GM21825 (cell line): Measurements from ENCODE around the gene GID8.

Experiments used
- ATAC-seq: cut with Tn5 transposase; IDR thresholded peaks from one replicate; pipeline ENCODE4 v1.9.1; 2021; ENCODE audit warnings: mild to moderate bottlenecking, moderate library complexity; ENCODE audit not compliant: unreplicated experiment

The GID8 gene

DNA sequence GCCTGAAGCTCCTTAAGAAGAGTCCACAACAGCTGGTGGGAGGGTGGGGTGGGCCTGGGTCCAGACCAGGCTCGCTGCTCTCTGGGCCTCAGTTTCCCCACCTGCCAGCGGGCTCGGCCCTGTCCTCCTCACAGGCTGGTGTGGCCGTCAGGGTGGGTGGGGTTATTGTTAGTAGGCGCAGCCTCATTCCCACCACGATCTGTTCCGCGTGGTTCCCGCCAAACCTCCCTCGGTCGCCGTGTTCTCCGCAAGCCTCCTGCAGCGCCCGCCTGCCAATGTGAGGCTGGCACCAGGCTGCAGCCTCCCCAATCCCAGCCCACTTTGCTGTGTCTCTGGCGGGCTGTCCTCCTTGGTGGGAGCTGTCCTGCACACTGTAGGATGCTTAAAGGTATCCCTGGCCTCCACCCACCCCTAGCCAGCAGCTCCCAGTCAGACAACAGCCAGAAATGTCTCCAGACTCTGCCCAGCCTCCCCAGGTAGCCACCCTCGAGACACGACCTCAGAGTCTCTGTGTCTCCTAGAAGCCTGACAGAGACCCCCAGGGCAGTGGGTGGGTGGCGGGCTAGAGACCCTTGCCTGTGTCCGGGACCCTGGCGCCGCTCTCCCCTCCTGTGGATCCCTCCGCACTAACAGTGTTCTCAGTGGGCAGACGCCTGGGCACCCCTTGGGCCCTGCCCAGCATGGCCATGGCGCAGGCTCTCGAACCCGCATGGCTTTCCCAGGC is 29.8 kb downstream of the GID8 start:
- no peak for ATAC-seq

DNA sequence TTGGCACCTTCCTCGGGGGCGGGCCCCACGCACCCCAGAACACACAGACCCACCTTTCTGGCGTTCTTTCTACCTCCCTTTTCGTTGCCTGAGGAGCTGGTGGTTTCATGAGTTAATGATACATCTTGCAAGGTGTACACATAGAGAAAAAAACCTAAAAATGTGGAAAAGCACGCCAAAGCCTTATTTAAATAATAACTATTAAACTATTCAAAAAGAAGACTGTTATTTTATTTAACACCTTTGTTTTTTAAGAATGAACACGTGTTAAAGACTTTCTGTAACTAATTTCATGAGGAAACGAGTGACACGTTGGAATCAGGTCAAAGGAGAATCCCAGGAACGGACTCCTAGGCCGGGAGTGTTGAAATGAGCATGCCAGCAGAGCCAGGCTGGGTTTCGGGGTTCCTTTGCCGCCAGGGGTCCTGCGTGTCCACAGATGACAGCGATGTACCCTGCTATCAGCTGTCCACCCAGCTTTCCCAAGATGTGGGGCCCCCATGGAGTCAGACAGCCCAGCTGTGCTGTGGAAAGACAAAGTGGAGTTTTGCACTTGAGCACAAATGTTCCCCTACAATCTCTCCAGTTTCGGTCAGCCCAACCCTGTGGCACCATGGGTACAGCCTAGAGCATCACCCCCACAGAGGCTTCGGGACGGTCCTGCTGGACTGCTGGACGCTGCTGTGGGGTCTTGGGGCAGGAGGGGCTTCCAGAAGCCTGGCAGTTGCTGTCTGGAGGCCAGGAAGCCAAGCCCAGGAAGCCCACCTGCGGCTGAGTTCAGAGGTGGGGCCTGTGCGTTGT is 30.6 kb downstream of the GID8 start:
- ATAC-seq = no peak

GRCh38 chr20:62969179-62969760 is 31.3 kb downstream of the GID8 start:
- no peak for ATAC-seq

DNA sequence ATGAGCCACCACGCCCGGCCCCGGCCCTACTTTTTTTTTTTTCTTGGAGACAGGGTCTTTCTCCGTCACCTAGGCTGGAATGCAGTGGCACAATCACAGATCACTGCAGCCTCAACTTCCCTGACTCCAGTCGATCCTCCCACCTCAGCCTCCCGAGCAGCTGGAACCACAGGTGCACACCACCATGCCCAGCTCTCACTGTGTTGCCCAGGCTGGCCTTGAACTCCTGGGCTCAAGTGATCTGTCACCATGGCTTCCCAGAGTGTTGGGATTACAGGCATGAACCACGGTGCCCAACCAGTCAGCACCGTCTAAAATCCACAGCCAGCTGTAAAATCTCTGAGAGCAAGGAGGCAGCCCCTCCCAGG is 32.0 kb downstream of the GID8 start:
- ATAC-seq = no peak

GRCh38 chr20:62970307-62971210 is 32.6 kb downstream of the GID8 start:
- ATAC-seq = no peak

DNA sequence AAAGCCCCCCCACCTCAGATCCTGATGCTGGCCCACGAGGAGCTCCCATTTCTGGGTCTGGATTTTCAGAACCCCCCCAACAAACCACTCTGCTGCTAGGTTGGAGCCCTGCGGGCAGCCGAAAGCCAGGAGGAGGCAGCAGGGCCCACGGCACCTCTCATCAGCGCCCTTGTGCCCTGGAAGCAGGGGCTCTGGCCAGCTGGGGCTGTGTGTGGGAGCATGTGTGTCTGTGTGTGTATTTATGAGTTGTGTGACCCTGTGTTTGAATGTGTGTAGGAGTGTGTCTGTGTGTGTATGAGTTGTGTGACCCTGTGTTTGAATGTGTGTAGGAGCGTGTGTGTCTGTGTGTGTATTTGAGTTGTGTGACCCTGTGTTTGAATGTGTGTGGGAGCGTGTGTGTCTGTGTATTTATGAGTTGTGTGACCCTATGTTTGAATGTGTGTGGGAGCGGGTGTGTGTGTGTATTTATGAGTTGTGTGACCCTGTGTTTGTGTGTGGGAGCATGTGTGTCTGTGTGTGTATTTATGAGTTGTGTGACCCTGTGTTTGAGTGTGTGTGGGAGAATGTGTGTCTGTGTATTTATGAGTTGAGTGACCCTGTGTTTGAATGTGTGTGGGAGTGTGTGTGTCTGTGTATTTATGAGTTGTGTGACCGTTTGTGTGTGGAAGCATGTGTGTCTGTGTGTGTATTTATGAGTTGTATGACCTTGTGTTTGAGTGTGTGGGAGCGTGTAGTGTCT is 33.4 kb downstream of the GID8 start:
- no peak for ATAC-seq

DNA sequence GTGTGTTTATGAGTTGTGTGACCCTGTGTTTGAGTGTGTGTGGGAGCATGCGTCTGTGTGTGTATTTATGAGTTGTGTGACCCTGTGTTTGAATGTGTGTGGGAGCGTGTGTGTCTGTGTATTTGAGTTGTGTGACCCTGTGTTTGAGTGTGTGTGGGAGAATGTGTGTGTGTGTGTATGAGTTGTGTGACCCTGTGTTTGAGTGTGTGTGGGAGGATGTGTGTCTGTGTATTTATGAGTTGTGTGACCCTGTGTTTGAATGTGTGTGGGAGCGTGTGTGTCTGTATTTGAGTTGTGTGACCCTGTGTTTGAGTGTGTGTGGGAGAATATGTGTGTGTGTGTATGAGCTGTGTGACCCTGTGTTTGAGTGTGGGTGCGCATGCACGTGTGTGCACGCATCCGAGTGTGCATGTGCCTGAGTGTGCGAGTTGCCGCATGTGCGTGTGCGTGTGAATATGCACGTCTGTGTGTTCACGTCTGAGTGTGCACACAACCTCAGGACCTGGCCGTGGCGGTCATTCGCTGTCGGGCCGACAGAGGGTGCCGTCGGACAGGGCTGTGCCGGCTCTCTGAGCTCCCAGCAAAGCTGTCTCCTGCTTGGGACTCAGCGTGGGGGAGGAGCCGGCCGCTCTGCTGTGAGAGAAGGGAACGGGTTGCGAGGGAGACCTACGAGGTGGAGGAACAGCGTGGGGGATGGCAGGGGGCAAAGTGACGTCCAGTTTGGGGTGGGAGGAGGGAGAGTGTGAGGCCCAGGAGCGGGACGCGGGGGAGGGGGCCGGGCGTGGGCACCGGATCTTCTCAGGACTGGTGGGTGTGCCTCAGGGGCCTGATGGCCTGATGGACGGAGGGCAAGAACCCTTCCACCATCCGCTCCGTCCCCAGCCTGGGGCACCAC is 34.2 kb downstream of the GID8 start:
- ATAC-seq = peak; percentile 71

GRCh38 chr20:62972845-62973745 is 35.1 kb downstream of the GID8 start:
- ATAC-seq = no peak

DNA sequence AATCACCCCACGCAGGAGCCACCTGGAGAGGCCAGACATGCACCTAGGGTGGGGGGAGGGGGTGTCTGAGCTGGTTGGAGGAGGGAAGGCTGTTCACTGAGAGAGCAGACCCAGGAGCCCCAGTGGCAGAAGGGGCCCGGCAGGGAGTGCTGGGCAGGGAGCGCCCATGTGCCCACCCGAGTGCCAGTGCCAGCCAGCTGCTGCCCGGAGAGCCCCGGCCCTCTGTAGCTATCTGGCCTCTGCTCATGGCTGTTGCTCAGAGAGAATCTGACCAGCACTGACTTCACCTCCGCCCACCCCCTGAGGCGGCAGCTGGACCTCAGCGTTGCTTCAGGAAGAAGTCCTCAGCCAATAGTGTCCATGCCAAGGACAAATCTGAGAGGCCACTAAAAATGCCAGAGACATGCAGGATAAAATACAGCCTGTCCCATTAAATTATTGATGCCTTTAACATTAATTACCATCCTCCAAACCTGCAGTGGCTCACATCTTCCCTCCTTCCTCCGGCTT is 37.4 kb downstream of the GID8 start:
- ATAC-seq = no peak

DNA sequence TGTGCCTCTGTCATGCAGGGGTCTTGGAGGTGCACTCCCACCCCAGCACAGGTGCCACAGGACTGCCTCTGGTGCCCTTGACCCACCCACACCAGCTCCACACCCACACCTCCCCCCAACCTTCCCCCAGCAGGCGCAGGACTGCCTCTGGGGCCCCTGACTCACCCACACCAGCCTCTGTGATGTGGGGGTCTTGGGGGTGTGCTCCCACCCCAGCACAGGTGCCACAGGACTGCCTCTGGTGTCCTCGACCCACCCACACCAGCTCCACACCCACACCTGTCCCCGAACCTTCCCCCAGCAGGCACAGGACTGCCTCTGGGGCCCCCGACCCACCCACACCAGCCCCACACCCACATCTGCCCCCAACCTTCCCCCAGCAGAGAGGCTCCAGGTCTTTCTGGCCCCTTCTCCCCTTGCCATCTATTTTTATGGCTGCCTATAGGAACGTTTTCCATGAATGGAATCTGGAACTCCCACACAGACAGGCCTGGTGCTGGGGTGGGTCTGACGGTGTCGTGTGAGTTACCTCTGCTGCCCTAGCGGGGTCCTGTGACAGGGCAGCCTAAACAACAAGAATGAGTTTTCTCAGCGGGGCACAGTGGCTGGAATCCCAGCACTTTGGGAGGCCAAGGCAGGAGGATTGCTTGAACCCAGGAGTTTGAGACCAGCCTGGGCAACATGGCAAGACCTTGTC is 38.0 kb downstream of the GID8 start:
- ATAC-seq = no peak

DNA sequence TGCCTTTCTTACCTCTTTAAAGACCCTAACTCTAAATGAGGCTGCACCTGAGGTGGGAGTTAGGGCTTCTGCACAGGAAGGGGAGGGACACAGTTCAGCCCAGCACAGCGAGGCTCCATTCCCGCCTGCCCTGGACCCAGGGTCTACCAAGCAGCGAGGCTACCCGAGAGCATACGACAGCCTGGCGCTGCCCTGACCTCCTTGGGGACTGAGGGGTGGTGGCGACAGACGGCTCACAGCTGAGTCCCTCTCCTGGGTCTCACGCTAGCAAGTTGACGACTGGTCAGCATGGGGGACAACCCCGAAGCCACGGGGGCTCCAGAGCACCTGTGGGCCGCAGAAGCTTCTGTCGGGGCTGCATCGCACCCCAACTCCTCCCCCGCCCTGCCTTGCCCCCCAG is 38.9 kb downstream of the GID8 start:
- no peak for ATAC-seq

DNA sequence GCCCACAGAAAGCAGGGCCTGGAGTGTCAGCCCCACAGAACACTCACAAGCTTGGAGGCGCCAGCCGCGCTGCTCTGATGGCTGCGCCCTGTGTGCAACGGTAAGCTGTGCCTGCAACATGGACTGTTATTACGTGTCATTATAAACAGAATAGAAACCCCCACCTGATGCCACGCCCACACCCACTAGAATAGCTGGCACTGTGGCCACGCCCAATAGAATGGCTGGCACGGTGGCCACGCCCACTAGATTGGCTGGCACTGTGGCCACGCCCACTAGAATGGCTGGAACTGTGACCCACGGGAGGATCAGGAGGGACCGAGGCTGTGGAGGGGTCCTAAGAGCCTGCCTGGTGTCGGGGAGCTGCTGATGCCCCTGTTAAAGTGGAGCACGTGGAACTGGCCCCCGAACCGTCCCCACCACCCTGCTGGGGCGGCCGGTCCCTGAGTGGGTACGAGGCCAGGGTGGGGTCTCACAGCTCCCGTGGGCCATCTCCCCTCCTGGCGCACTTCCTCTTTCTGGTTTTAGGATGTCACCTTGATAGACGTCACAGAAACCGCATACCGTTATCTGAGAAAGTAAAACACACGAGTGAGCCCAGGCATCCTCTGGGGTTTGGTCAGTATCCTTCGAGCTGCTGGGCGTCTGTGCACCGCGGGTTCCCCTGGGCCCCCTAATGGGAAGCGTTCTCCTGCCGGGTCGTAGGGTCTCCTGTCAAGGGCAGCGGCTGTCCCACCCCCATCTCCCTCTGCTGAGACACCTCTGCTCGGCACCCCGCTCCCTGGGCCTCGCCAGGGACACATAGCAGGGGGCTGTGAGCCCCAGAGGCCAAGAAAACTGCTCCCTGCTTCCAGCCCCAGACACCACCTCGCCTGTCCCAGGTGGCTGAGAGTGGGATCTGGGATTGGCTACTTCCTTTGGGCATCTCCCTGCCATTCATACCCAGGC is 39.9 kb downstream of the GID8 start:
- ATAC-seq = peak; percentile 48

DNA sequence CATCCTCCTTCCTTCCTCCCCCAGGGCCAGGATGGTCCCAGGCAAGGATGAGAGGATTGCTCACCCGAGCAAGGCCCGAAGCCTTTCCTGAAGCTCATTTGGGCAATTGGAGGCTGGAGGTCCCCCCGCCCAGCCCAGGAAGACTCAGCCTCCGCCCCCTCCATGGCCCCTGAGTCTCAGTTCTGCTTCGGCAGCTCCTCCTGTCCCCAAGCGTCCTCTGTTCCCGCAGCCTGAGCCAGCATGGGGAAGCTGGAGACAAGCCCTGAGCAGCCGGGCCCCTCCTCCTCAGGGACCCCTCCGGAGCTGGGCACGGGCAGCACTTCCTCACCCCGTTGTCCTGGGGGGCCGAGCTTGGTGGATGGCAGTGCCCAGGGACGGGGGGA is 40.6 kb downstream of the GID8 start:
- no peak for ATAC-seq

DNA sequence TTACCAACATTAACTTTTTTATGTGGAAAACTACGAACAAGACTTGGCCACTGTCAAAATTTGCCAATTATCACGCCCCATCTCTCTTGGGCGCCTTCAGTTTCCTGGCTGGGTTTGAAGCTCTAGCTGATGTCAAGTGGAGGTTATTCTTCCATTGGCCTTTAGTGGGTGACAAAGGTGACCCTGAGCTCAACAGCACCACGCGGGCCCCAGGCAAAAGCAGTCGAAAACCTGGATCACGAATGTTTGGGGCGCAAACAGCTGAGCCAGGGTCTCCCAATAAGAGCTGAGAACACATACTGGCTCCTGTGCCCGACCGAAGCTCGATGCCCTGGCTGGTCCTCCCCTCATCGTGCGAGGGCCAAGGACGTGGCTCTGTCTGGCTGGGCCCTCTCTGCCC is 41.4 kb downstream of the GID8 start:
- ATAC-seq = no peak

DNA sequence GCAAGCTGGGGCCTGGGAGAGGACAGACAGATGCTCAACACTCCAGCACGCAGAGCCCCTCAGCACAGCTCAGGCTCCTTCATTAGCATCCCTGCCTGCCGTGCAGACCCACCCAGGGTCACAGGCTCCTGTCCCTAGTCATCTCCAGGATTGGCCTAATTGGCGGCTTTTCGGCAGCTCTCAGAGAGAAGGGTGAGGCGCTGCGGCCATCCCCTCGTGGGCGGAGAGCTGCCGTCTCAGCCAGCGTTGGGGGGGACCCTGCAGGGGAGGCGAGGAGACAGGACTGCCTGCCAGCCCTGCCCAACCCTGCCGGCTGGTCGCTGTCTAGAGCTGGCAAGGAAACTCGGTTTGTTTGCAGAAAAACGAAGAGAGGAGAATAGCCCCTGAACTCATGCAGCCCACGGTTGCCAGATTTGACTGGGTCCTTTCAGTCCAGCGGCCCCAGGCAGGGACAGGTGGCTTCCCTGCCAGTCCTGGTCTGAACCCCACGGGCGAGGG is 42.0 kb downstream of the GID8 start:
- ATAC-seq = no peak

DNA sequence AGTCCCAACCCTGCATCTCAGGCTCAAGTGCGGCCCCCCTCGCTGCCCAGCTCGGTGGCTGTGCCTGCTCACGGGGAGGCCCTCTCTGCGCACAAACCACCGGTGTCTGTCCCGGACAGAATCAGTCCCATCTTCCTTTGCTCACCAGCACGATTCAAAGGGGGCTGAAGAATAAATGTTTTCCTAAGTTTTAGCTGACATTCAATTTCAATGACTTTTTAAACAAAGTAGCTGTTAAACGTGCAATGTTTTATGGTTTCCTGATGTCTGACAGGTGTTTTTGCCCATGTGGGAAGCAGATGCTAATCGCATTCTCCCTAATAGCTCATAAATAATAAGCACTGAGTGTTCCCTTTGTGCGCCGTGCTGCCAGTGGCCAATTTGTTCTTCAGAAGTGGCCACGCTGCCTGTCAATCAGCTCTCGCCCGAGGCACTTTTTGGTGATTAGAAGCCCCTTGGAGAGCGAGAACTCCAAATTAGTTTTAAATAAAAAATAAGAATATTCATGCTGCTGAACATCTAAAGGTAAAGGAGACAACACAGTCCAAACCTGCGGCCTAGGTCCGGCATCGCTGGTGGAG is 42.5 kb downstream of the GID8 start:
- ATAC-seq = no peak
